Measurements from ENCODE around the gene MAP2K5. TPM values are rescaled to one million over a fixed set of nuclear protein-coding genes. Genes with fewer than 3 reads are reported as not detected.

The MAP2K5 gene
- total and polyA plus RNA-seq, 4 donors = 3.8 to 6.4 (median 5.6) TPM

DNA sequence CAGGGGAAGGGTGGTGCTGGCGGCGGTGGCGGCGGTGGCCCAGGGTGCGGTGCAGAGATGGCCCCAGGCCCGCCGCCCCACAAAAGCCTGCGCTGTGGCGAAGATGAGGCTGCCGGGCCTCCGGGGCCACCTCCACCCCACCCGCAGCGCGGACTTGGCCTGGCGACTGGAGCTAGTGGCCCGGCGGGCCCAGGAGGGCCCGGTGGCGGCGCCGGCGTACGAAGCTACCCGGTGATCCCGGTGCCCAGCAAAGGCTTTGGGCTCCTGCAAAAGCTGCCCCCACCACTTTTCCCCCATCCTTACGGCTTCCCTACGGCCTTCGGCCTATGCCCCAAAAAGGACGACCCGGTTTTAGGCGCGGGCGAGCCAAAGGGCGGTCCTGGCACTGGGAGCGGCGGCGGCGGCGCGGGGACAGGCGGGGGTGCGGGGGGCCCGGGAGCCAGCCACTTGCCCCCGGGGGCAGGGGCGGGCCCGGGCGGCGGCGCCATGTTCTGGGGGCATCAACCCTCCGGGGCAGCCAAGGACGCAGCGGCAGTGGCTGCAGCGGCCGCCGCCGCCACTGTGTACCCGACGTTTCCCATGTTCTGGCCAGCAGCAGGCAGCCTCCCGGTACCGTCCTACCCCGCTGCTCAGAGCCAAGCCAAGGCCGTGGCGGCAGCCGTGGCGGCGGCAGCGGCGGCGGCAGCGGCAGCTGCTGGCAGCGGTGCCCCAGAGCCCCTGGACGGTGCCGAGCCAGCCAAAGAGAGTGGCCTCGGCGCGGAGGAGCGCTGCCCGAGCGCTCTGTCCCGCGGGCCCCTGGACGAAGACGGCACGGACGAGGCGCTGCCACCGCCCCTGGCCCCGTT is 284.4 kb downstream of the MAP2K5 start:
- H3K9ac ChIP-seq (ENCODE audit: low read depth in 1 of 2, low read length in 2 of 2) = no peak overlapping the region
- no peak overlapping the region for H3K27ac ChIP-seq (ENCODE audit: low read depth in 1 of 2, low read length in 2 of 2)
- peaks cover 0 to 3% (median 0%) of the 10 kb centered on the region in 4 donors for H3K9me3 ChIP-seq (ENCODE audit: control insufficient read depth in 4 of 4, low read length in 3 of 4)
- peaks cover 16 to 32% (median 26%) of the 10 kb centered on the region in 4 donors for H3K27me3 ChIP-seq (ENCODE audit: control insufficient read depth in 4 of 4, insufficient read depth in 4 of 4, low read length in 3 of 4)
- H3K36me3 ChIP-seq (ENCODE audit: control insufficient read depth in 4 of 4, insufficient read depth in 3 of 4, low read depth in 1 of 4, low read length in 3 of 4) = no peaks in the 10 kb centered on the region
- DNase-seq (ENCODE audit: low spot score) = no peak
- peak overlapping the region in 1 of 3 donors; percentile 15 for H3K4me3 ChIP-seq (ENCODE audit: low read depth in 1 of 3, low read length in 3 of 3)
- TF ChIP-seq, protein P1, sequence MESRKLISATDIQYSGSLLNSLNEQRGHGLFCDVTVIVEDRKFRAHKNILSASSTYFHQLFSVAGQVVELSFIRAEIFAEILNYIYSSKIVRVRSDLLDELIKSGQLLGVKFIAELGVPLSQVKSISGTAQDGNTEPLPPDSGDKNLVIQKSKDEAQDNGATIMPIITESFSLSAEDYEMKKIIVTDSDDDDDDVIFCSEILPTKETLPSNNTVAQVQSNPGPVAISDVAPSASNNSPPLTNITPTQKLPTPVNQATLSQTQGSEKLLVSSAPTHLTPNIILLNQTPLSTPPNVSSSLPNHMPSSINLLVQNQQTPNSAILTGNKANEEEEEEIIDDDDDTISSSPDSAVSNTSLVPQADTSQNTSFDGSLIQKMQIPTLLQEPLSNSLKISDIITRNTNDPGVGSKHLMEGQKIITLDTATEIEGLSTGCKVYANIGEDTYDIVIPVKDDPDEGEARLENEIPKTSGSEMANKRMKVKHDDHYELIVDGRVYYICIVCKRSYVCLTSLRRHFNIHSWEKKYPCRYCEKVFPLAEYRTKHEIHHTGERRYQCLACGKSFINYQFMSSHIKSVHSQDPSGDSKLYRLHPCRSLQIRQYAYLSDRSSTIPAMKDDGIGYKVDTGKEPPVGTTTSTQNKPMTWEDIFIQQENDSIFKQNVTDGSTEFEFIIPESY (IDR thresholded peaks at IDR 0.05) = no peak
- TF ChIP-seq NR2F2 (IDR thresholded peaks at IDR 0.05) (no peak), HNF4G (IDR thresholded peaks at IDR 0.05) (no peak), EGR1 (IDR thresholded peaks at IDR 0.05; ENCODE audit: low read depth in 2 of 2) (no peak), FOXA1 (IDR thresholded peaks at IDR 0.05) (no peak), RXRA (IDR thresholded peaks at IDR 0.05) (no peak), TAF1 (conservative IDR thresholded peaks at IDR 0.05) (no peak), FOXA2 (IDR thresholded peaks at IDR 0.05) (no peak), GABPA (IDR thresholded peaks at IDR 0.05 in 1 of 2, conservative IDR thresholded peaks at IDR 0.05 in 1 of 2) (no peak)
- TF ChIP-seq, protein P2, sequence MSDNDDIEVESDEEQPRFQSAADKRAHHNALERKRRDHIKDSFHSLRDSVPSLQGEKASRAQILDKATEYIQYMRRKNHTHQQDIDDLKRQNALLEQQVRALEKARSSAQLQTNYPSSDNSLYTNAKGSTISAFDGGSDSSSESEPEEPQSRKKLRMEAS (IDR thresholded peaks at IDR 0.05) = no peak
- TF ChIP-seq, protein P3, sequence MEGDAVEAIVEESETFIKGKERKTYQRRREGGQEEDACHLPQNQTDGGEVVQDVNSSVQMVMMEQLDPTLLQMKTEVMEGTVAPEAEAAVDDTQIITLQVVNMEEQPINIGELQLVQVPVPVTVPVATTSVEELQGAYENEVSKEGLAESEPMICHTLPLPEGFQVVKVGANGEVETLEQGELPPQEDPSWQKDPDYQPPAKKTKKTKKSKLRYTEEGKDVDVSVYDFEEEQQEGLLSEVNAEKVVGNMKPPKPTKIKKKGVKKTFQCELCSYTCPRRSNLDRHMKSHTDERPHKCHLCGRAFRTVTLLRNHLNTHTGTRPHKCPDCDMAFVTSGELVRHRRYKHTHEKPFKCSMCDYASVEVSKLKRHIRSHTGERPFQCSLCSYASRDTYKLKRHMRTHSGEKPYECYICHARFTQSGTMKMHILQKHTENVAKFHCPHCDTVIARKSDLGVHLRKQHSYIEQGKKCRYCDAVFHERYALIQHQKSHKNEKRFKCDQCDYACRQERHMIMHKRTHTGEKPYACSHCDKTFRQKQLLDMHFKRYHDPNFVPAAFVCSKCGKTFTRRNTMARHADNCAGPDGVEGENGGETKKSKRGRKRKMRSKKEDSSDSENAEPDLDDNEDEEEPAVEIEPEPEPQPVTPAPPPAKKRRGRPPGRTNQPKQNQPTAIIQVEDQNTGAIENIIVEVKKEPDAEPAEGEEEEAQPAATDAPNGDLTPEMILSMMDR (IDR thresholded peaks at IDR 0.05; ENCODE audit: low read depth, low read length, missing input control) = no peak
- 7% methylated on average over 88 of the region's 88 CpGs for WGBS
- H3K4me1 ChIP-seq (ENCODE audit: control insufficient read depth in 4 of 4, insufficient read depth in 4 of 4, low read length in 3 of 4) = peaks cover 25 to 68% (median 34%) of the 10 kb centered on the region in 4 donors

DNA sequence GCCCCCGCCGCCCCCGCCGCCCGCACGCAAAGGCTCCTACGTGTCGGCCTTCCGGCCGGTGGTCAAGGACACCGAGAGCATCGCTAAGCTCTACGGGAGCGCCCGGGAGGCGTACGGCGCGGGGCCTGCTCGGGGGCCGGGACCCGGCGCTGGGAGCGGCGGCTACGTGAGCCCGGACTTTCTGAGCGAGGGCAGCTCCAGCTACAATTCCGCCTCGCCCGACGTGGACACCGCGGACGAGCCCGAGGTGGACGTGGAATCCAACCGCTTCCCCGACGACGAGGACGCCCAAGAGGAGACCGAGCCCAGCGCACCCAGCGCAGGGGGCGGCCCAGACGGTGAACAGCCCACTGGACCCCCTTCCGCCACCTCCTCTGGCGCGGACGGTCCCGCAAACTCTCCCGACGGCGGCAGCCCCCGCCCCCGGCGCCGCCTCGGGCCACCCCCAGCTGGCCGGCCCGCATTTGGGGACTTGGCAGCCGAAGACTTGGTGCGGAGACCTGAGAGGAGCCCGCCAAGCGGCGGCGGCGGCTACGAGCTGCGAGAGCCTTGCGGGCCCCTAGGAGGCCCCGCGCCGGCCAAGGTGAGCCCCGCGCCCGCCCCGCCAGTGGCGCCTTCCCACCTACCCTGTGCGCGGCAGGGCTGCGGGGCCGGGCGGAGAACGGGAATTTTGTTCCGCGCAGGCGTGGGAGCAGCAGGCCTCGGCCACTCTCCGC is 285.2 kb downstream of the MAP2K5 start:
- DNase-seq (ENCODE audit: low spot score) = no peak
- no peaks in the 10 kb centered on the region for H3K36me3 ChIP-seq (ENCODE audit: control insufficient read depth in 4 of 4, insufficient read depth in 3 of 4, low read depth in 1 of 4, low read length in 3 of 4)
- peaks cover 0 to 3% (median 0%) of the 10 kb centered on the region in 4 donors for H3K9me3 ChIP-seq (ENCODE audit: control insufficient read depth in 4 of 4, low read length in 3 of 4)
- H3K4me3 ChIP-seq (ENCODE audit: low read depth in 1 of 3, low read length in 3 of 3) = peak overlapping the region in 1 of 3 donors; percentile 26
- TF ChIP-seq FOXA1 (IDR thresholded peaks at IDR 0.05) = no peak
- TF ChIP-seq SP1 (IDR thresholded peaks at IDR 0.05) = no peak
- TF ChIP-seq, protein P4, sequence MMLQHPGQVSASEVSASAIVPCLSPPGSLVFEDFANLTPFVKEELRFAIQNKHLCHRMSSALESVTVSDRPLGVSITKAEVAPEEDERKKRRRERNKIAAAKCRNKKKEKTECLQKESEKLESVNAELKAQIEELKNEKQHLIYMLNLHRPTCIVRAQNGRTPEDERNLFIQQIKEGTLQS (IDR thresholded peaks at IDR 0.05) = no peak
- no peak for TF ChIP-seq GABPA (IDR thresholded peaks at IDR 0.05 in 1 of 2, conservative IDR thresholded peaks at IDR 0.05 in 1 of 2)
- TF ChIP-seq RAD21 (IDR thresholded peaks at IDR 0.05) = no peak
- no peak for TF ChIP-seq FOXA2 (IDR thresholded peaks at IDR 0.05)
- no peak for TF ChIP-seq RXRA (IDR thresholded peaks at IDR 0.05)
- TF ChIP-seq, protein P3 (IDR thresholded peaks at IDR 0.05; ENCODE audit: low read depth, low read length, missing input control) = no peak
- no peak for TF ChIP-seq EGR1 (IDR thresholded peaks at IDR 0.05; ENCODE audit: low read depth in 2 of 2)
- no peak overlapping the region for H3K9ac ChIP-seq (ENCODE audit: low read depth in 1 of 2, low read length in 2 of 2)
- WGBS = 6% methylated on average over 91 of the region's 91 CpGs
- peaks cover 11 to 32% (median 22%) of the 10 kb centered on the region in 4 donors for H3K27me3 ChIP-seq (ENCODE audit: control insufficient read depth in 4 of 4, insufficient read depth in 4 of 4, low read length in 3 of 4)
- peaks cover 23 to 62% (median 33%) of the 10 kb centered on the region in 4 donors for H3K4me1 ChIP-seq (ENCODE audit: control insufficient read depth in 4 of 4, insufficient read depth in 4 of 4, low read length in 3 of 4)
- H3K27ac ChIP-seq (ENCODE audit: low read depth in 1 of 2, low read length in 2 of 2) = no peak overlapping the region

Data from liver (tissue), 9 donors.